Measurements from ENCODE around the gene ATP6AP2. TPM values are rescaled to one million over a fixed set of nuclear protein-coding genes. Genes with fewer than 3 reads are reported as not detected.

The ATP6AP2 gene
- total RNA-seq, 1 donor from 2014 or later = 55.6 TPM

GRCh38 chrX:40646489-40647306 is 65.9 kb downstream of the ATP6AP2 start:
- ATAC-seq = peak; percentile 24

- peak; percentile 92 for ATAC-seq
These were observed 66.8 kb downstream of the ATP6AP2 start, which contains the start of gene CXorf38 for GRCh38 chrX:40647307-40648197. Gene CXorf38, minus strand, starts transcription at chrX:40647561. Its CDS starts 41 bp downstream, at chrX:40647520.

- ATAC-seq = no peak
These were observed 71.0 kb downstream of the ATP6AP2 start for GRCh38 chrX:40651620-40652223.

GRCh38 chrX:40652664-40653063 is 71.9 kb downstream of the ATP6AP2 start:
- no peak for ATAC-seq

- ATAC-seq = no peak
These were observed 72.8 kb downstream of the ATP6AP2 start for GRCh38 chrX:40653535-40653934.

Other genes starting within 250 kb of the ATP6AP2 start
- not detected for gene MPC1L, start 42.5 kb downstream of the ATP6AP2 start, total RNA-seq
- 6.0 TPM for gene CXorf38, start 66.6 kb downstream of the ATP6AP2 start, total RNA-seq
- gene MED14, start 154.6 kb downstream of the ATP6AP2 start, total RNA-seq = 39.6 TPM

Data from esophagus mucosa (tissue), 1 donor.